GM18499 (cell line): ENCODE results near the gene CRABP2.

Source experiments
- ATAC-seq: cut with Tn5 transposase; IDR thresholded peaks from one replicate; pipeline ENCODE4 v1.9.1; 2021; ENCODE audit warnings: moderate number of reproducible peaks; ENCODE audit not compliant: insufficient read depth, unreplicated experiment

CRABP2 gene

GRCh38 chr1:156711011-156711817 lies 5.8 kb upstream of the CRABP2 start:
- no peak for ATAC-seq

- no peak for ATAC-seq
These were observed 4.5 kb upstream of the CRABP2 start for GRCh38 chr1:156709757-156710489.

- ATAC-seq, result no peak
These were observed 3.6 kb upstream of the CRABP2 start for GRCh38 chr1:156709031-156709430.

- ATAC-seq, result no peak
These were observed 2.9 kb upstream of the CRABP2 start for GRCh38 chr1:156708218-156708661.

GRCh38 chr1:156707417-156708217 lies 2.2 kb upstream of the CRABP2 start:
- ATAC-seq, result no peak

GRCh38 chr1:156706657-156707416 lies 1.5 kb upstream of the CRABP2 start:
- ATAC-seq, result no peak

DNA sequence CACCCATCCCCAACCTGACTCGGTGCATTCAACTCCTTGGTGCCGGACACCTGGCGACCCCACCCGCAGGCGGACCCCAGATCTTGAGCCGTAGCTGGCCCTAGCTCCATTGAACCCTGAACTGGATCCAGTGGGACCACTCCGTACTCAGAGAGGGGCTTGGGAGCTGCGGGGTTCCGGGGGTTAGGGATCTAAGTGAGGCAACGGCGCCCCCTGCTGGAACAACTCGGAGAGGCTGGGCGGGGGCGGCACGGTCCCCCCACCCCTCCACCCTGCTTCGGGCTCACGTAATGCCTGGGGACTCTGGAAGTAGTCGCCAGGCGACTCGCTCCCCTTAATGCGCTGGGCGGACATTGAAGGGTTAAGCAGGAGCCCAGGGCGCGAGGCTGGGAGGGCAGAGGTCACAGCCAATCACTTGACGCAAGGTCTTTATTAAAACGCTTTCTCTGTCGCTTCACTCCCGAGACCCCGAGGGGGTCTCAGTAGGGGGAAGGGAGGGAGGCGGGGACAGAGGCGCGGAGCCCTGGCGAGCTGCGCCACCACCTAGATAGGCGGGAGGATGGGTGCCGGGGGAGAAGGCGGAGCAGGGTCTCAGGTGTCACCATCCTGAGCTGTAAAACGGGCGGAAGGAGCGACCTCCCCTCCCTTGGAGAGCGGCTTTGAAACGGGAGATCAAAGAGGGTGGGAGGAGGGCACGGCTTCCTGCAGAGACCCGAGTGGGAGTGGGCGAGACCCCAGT lies 704 bp upstream of the CRABP2 start:
- no peak for ATAC-seq

DNA sequence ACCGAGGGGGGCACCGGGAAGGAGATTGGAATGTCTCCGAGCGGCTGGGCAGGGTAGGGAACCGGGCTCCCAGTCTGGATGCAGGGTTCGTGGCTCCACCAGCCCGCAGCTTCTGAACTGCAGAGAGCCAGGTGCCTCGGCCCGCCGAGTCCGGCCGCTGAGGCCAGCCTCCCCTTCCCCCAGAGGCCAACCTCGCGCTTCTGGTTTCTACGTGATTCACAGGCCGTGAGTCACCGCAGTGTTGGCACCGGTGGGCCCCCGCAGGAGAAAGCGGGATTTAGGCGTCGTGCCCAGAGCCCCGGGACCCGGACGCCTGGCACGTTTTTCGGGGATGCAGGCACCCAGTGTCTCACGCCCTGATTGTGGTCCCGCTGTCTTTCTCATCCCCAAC lies 458 bp downstream of the CRABP2 start:
- ATAC-seq, result no peak

GRCh38 chr1:156704166-156704711 lies 1.1 kb downstream of the CRABP2 start:
- no peak for ATAC-seq

GRCh38 chr1:156703741-156704140 lies 1.6 kb downstream of the CRABP2 start:
- no peak for ATAC-seq

GRCh38 chr1:156703336-156703735 lies 2.0 kb downstream of the CRABP2 start:
- no peak for ATAC-seq

DNA sequence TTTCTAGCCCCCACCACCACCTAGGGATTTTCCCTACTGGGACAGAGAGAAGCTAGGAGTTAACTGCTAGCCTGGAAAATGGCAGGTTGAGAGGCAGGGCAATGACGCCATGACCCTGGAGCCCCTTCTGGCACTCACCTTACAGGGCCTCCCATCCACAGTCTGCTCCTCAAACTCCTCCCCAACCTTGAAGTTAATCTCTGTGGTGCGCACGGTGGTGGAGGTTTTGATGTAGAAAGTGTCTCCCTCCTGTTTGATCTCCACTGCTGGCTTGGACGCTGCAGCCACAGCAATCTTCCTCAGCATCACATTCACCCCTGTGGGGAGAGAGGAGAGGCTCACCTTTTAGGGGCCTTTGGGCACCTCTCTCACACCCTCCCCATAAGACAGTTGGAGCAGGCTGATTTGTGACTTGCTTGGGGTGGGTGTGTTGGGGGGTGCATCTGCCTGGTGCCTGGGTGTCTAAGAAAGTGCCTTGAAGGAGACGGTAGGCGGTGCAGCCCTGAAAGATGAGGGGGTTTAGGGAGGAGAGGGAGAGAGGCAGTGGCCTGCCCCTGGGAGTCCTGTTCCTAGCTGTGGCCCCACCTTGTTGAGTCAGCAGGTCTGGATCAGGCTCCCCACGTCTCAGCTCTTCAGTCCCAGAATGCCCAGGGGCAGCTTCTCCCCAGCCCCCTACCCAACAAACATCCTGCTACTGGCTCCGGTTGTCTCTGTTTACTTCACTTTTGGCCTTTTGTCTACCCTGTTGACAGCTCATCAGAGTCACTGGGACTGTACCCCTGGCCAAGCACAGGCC lies 4.4 kb downstream of the CRABP2 start:
- no peak for ATAC-seq

DNA sequence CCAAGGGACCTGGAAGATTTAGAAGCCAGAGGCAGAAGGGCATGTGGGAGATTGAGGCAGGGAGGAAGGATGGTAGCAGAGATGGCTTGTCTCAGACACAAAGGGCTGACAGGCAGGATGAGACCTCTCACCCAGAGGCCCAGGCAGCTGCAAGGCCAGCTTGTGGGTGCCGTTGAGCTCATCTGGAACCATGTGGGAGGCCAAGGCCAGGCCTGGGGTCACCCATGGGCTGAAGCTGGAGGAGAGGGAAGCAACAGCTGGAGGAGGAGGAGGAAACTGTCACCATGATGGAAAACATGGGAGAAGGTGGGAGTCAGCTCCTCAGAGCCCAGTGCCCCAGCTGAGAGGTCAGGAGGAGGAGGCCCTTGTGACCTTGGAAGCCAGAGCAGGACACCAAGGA lies 6.4 kb downstream of the CRABP2 start:
- no peak for ATAC-seq

- ATAC-seq, result no peak
These were observed 7.9 kb downstream of the CRABP2 start for GRCh38 chr1:156697481-156697880.

DNA sequence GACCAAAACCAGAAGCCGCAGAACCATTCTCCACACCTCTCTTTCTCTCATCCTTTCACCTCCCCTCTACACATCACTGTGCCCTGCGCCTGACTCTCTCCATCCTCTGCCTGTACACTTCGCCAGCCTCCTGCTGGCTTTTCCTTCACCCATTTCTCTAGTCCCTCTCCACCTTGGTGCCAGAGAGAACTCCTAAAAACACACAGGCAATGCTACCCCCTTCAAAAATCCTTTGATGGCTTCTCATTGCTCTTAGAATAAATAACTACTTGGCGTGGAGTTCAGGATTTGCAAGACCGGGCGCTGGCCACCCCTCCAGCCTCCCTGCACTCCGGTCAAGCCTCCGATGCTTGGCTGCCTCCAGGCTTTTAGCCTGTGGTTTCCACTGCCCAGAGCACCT lies 8.6 kb downstream of the CRABP2 start:
- no peak for ATAC-seq

GRCh38 chr1:156694690-156694962 lies 10.8 kb downstream of the CRABP2 start:
- ATAC-seq, result no peak

DNA sequence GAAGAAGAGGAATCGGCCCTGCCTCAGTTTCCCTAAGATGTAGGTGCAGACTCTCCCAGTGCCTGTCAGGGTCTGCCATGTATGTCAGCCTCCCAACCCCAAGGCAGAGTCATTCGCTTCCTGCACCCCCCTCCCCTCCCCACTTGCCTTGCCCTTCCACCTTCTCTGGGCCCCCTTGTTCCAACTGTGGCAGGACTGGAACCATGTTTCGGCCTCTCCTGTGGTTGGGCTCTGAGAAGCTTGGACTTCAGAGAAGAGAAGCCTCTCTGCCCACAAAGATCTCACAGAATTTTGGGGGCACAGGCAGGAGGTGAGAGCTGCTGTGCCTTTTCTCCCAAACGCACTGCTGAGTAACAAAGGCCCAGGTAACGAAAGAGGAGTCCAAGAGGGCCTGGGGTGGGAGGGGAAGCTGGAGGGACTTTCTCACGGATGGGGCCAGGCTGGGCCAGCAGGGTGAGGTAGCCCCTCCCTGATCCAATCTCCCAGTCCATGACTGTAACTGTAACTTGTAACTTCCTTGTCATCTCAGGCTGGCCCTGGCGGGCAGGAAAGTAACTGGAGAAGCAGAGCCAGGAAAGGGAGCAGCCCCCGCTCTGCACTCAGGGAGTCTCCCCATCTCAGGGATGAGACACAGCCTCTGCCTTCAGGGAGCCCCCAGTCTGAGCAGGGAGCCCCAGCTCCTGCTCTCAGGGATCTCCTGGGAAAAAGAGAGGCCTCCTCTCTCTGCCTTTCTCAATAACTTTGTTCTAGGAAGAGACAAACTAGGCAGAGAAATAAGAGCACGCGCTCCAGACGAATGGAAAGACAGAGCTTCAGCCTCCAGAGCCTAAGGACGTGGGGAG lies 11.3 kb downstream of the CRABP2 start:
- ATAC-seq, result no peak
